ENCODE measurements around the gene SCARB1.

- no peak for TF ChIP-seq CTCF (IDR thresholded peaks at IDR 0.05; ENCODE audit: low read length)
- TF ChIP-seq EZH2 (IDR thresholded peaks at IDR 0.05; ENCODE audit: borderline replicate concordance, low read length) = no peak
Measured at GRCh38 chr12:124737772-124738635, 125.7 kb downstream of the SCARB1 start.
